HFF-Myc (cell line): ENCODE data around the gene PRKCE.
A peak's percentile ranks its signal among the peaks of the same experiment; 100 is the strongest.

Experiments used
- DNase-seq: peaks from one replicate; pipeline ENCODE4 v3.0.0-alpha.2; 2011; ENCODE audit warnings: low read depth; ENCODE audit errors: extremely low read depth
- H3K4me3 ChIP-seq: replicated peaks from 2 replicates; pipeline ENCODE4 v1.5.1; 2011; ENCODE audit warnings: low read depth, mild to moderate bottlenecking, control low read depth, low read length
- CTCF ChIP-seq: IDR thresholded peaks from 2 replicates; pipeline ENCODE4 v1.5.1; 2012; ENCODE audit warnings: mild to moderate bottlenecking, low read depth, low read length, control low read depth; ENCODE audit errors: missing control alignments

The PRKCE gene

DNA sequence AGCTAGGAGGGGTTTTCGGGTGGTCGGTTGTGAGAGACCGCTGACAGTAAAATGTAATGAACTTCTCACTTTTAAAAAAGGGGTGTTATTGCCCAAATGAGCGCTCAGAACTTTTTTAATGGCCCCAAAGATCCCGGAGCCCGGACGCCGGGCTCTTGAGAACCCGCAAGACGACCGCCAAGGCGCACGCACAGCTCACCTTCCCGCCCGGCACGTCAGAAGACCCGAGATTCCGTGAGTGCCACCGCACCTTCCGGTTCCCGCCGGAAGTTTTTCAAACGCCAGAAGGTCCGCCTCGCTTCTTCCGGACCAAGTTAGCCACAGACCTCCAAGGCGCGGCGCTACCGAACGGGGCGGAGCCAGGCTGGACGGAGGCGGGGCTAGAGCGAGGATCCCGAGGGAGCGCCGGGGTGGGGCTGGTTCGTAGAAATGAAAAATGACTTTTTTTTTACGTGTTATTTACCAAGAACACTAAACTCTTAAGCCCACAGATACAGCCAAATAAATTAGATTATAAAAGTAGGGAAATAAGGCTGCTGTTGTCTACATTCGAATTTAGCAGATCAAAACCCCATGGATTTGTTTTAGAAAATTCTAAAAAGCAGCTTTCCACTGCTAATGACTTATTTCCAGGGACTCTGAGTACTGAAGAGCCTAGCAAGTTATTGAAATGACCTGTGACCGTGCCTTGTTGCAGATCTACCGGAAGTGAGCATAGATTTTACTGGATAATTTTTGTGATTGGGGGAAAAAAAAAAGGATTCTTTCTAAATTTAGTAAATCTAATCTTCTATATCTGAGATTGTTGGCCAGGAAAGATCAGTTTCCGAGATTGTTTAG, 40.2 kb upstream of the PRKCE start, which contains the start of gene SRBD1:
Gene SRBD1, minus strand, starts transcription at position 248 of the 840 bp plus-strand sequence. CDS start 5,826 bp downstream, outside the sequence.
- peak within 1 kb of the TSS; percentile 78 for H3K4me3 ChIP-seq
- TF ChIP-seq CTCF: no peak
- DNase-seq: peak; percentile 84

DNA sequence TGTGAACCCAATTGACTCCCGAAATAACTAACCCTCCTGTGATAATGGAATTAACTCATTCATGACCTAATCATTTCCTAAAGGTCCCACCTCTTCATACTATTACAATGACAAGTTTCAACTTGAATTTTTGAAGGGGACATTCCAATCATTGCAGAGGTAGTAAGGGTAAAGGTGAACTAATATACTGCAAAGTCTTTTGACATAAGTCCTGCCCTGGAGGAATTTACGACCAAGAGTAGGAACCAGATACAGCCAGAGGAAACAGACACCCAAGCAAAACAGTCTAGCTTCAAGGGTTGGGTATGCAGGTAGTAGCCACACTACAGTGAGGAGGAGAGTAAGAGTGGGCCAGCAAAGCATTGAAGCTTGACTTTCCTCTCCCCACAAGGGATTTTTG, 39.2 kb upstream of the PRKCE start:
- TF ChIP-seq CTCF: no peak
- no peak overlapping the region for H3K4me3 ChIP-seq
- DNase-seq: no peak

GRCh38 chr2:45612731-45613130, 38.7 kb upstream of the PRKCE start:
- no peak overlapping the region for H3K4me3 ChIP-seq
- TF ChIP-seq CTCF: no peak
- DNase-seq: no peak

- no peak overlapping the region for H3K4me3 ChIP-seq
- TF ChIP-seq CTCF: no peak
- no peak for DNase-seq
Observed at GRCh38 chr2:45614330-45614729, 37.1 kb upstream of the PRKCE start.

- no peak overlapping the region for H3K4me3 ChIP-seq
- no peak for DNase-seq
- TF ChIP-seq CTCF: no peak
Observed at GRCh38 chr2:45614871-45615415, 36.5 kb upstream of the PRKCE start.

DNA sequence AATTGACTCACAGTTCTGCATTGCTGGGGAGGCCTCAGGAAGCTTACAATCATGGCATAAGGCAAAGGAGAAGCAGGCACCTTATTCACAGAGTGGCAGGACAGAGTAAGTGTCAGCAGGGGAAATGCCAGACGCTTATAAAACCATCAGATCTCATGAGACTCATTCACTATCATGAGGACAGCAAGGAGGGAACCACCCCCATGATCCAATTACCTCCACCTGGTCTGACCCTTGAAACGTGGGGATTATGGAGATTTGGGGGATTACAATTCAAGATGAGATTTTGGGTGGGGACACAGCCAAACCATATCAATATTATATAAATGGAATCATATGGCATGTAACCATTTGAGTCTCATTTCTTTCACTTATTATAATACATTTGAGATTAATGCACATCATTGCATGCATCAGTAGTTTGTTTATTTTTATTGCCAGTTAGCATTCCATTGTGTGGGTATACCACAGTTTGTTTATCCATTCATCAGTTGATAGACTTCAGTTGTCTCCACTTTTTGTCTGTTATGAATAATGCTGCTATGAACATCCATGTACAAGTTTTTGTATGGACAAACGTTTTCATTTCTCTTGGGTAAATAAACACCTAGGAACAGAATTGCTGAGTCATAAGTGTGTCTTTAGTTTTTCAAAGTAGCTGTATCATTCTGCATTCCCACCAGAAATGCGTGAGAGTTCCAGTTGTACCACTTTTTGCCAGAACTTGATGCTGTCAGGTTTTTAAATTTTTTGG, 34.6 kb upstream of the PRKCE start:
- DNase-seq: peak; percentile 11
- no peak overlapping the region for H3K4me3 ChIP-seq
- TF ChIP-seq CTCF: no peak
